Skeletal muscle tissue (tissue), 4 donors: ENCODE results near the gene IRF5. TPM values are rescaled to one million over a fixed set of nuclear protein-coding genes. Genes with fewer than 3 reads are reported as not detected.
A peak's percentile ranks its signal among the peaks of the same experiment; 100 is the strongest.

Source experiments
- H3K27ac ChIP-seq: one replicate; pipeline ENCODE4 v1.7.0; 2013; ENCODE audit warnings: mild to moderate bottlenecking, low read depth, low read length, inconsistent platforms
- H3K27me3 ChIP-seq, 3 donors: one replicate each; pipeline ENCODE4 v1.7.0; 2013; ENCODE audit warnings: low read length in 3 of 3; ENCODE audit not compliant: control insufficient read depth in 3 of 3, insufficient read depth in 3 of 3
- H3K36me3 ChIP-seq, 3 donors: one replicate each; pipeline ENCODE4 v1.7.0; 2013; ENCODE audit warnings: low read length in 3 of 3; ENCODE audit not compliant: control insufficient read depth in 3 of 3, insufficient read depth in 3 of 3
- H3K4me1 ChIP-seq, 3 donors: one replicate each; pipeline ENCODE4 v1.7.0; 2013; ENCODE audit warnings: low read length in 3 of 3, mild to moderate bottlenecking in 3 of 3; ENCODE audit not compliant: control insufficient read depth in 3 of 3, insufficient read depth in 3 of 3
- H3K4me3 ChIP-seq, 3 donors: one replicate each; pipeline ENCODE4 v1.7.0; 2013; ENCODE audit warnings: low read length in 3 of 3
- H3K9ac ChIP-seq, 3 donors: one replicate each; pipeline ENCODE4 v1.7.0; 2013; ENCODE audit warnings: low read length in 3 of 3, mild to moderate bottlenecking in 3 of 3, moderate library complexity in 2 of 3, low read depth in 1 of 3
- H3K9me3 ChIP-seq, 3 donors: one replicate each; pipeline ENCODE4 v1.7.0; 2013; ENCODE audit warnings: low read length in 3 of 3; ENCODE audit not compliant: control insufficient read depth in 3 of 3
- total RNA-seq: library from RNA; depleted of rRNA; stranded (reverse); fragments of >200 nt; gene quantifications from one replicate; pipeline ENCODE4 v1.2.3, GENCODE V29; 2014
- donor health status: Osteomylitis.

Gene IRF5
- total RNA-seq, 1 donor from 2014 or later, result 2.6 TPM

DNA sequence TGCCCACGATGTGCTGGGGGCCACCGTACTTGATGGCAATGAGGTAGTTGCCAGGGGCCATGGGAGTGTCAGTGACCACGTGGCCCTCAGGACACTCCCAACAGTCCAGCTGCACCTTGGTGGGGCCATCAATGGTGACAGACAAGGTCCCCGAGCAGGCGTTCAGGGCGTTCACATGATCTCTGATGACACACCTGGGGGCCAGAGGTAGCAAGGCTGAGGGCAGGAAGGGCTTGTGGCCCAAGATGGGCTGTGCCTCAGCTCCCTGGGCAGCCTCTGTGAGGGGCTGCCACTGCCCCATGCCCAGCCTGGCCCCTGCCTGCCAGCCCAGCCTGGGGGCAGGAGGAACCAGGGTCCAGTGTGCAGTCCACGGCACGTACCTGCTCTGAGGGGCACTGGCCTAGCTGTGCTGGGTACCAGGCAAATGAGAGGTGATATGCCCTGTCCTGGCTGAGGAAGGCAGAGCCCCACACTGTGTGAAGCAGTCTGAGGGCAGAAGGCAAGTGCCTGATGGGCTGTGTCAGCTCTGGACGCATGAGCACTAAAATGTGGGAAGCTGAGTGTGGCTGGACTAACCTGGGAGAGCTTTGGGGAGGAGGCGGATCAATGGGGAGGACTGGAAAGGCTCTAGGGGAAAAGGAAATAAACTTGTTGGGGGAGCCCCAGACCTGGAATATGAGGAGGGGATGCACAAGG lies 23.7 kb upstream of the IRF5 start:
- H3K27me3 ChIP-seq, result peaks cover 38 to 59% (median 55%) of the 10 kb centered on the region in 3 donors
- no peak overlapping the region for H3K4me3 ChIP-seq
- no peaks in the 10 kb centered on the region for H3K36me3 ChIP-seq
- H3K4me1 ChIP-seq, result peaks cover 0 to 6% (median 2%) of the 10 kb centered on the region in 3 donors
- H3K9ac ChIP-seq, result no peak overlapping the region
- H3K9me3 ChIP-seq, result no peaks in the 10 kb centered on the region
- H3K27ac ChIP-seq, result no peak overlapping the region

- H3K27ac ChIP-seq, result no peak overlapping the region
- H3K9me3 ChIP-seq, result no peaks in the 10 kb centered on the region
- H3K4me1 ChIP-seq, result peaks cover 0 to 6% (median 2%) of the 10 kb centered on the region in 3 donors
- no peak overlapping the region for H3K9ac ChIP-seq
- H3K27me3 ChIP-seq, result peaks cover 31 to 54% (median 49%) of the 10 kb centered on the region in 3 donors
- H3K4me3 ChIP-seq, result no peak overlapping the region
- H3K36me3 ChIP-seq, result no peaks in the 10 kb centered on the region
These were observed 23.1 kb upstream of the IRF5 start for GRCh38 chr7:128914566-128915151.

- no peaks in the 10 kb centered on the region for H3K36me3 ChIP-seq
- peak overlapping the region; percentile 36 to 45 (median 43) for H3K4me3 ChIP-seq
- peaks cover 25 to 47% (median 42%) of the 10 kb centered on the region in 3 donors for H3K27me3 ChIP-seq
- no peak overlapping the region for H3K27ac ChIP-seq
- no peaks in the 10 kb centered on the region for H3K9me3 ChIP-seq
- peaks cover 0 to 4% (median 2%) of the 10 kb centered on the region in 3 donors for H3K4me1 ChIP-seq
- H3K9ac ChIP-seq, result no peak overlapping the region
These were observed 22.4 kb upstream of the IRF5 start for GRCh38 chr7:128915271-128915819.

DNA sequence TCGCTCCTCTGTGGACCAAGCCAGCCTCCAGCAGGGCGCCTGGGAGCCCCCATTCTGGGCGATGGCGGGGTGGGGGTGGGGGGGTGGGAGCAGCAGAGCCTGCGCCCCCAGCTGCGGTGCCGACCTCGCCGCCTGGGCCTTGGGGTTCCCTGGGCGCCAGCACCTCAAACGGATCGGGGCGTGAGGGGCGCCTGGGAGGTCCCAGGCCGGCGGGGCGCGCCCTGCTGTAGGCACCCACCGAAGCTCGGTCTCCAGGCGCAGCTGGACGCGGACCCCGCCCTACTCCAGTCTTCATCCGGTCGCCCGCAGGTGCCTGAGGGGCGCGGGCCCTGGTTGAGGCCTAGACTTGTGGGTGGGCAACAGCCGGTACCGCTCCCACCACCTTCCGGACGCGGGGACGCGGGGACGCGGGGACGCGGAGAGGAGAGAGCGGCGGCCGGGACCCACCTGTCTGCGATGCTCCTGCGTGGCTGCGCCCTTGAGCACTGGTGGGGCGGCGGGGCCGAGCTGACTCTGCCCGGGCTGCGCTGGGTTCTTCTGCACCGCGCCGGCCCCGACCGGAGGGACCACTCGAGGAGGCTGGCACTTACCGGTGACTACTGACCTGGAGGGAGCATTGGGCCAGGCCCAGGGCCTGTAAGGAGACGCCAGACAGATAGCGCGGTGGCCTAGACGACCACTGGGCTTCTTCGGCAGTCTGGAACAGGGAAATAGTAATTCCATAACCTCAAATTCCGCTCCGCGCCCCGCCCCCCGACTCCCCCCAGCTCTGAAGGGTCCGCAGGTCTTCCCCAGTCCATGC lies 21.7 kb upstream of the IRF5 start:
- H3K27me3 ChIP-seq, result peaks cover 22 to 48% (median 35%) of the 10 kb centered on the region in 3 donors

DNA sequence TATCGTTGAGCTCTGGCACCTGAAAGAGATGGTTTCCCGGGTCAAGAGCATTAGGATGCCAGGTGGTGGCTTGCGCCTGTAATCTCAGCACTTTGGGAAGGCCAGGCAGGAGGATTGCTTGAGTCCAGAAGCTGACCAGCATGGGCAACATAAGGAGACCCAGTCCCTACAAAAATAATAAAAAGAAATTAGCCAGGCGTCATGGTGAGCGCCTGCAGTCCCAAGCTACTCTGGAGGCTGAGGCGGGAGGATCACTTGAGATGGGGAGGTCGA lies 21.1 kb upstream of the IRF5 start:
- peaks cover 22 to 46% (median 30%) of the 10 kb centered on the region in 3 donors for H3K27me3 ChIP-seq
- H3K4me3 ChIP-seq, result no peak overlapping the region
- H3K9ac ChIP-seq, result no peak overlapping the region
- H3K27ac ChIP-seq, result no peak overlapping the region
- no peaks in the 10 kb centered on the region for H3K9me3 ChIP-seq
- H3K4me1 ChIP-seq, result peaks cover 0 to 4% (median 2%) of the 10 kb centered on the region in 3 donors
- no peaks in the 10 kb centered on the region for H3K36me3 ChIP-seq

More for the DNA sequence above, 21.7 kb upstream of the IRF5 start:
- Histone ChIP-seq H3K27ac (no peak overlapping the region), H3K4me1 (peaks cover 0 to 4% (median 2%) of the 10 kb centered on the region in 3 donors), H3K36me3 (no peaks in the 10 kb centered on the region), H3K9ac (no peak overlapping the region), H3K9me3 (no peaks in the 10 kb centered on the region), H3K4me3 (peak overlapping the region; percentile 36 to 45 (median 43))

DNA sequence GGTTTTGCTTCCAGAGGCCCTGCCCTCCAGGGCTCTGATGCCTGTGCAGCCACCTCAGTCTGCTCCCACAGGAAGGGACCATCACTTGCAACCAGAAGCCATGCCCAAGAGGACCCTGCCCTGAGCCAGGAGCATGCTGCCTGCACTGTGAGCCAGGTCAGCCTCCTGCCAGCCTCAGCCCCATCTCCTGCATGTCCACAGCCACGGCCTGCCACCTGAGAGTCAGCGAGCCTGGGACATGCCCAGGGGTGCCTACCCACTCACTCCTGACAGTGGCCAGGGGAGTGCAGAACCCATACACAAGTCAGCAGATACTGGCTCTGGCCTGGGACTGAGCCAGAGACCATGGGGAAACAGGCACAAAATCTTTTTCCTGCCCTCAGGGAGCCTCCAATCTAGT lies 20.6 kb upstream of the IRF5 start:
- Histone ChIP-seq H3K36me3 (no peaks in the 10 kb centered on the region), H3K27me3 (peaks cover 19 to 45% (median 33%) of the 10 kb centered on the region in 3 donors), H3K9me3 (no peaks in the 10 kb centered on the region), H3K4me1 (peaks cover 0 to 4% (median 0%) of the 10 kb centered on the region in 3 donors), H3K9ac (no peak overlapping the region), H3K4me3 (no peak overlapping the region), H3K27ac (no peak overlapping the region)

- Histone ChIP-seq H3K36me3 (no peaks in the 10 kb centered on the region), H3K4me1 (peaks cover 0 to 4% (median 0%) of the 10 kb centered on the region in 3 donors), H3K27me3 (peaks cover 19 to 46% (median 37%) of the 10 kb centered on the region in 3 donors)
These were observed 19.6 kb upstream of the IRF5 start for GRCh38 chr7:128918016-128918665.

DNA sequence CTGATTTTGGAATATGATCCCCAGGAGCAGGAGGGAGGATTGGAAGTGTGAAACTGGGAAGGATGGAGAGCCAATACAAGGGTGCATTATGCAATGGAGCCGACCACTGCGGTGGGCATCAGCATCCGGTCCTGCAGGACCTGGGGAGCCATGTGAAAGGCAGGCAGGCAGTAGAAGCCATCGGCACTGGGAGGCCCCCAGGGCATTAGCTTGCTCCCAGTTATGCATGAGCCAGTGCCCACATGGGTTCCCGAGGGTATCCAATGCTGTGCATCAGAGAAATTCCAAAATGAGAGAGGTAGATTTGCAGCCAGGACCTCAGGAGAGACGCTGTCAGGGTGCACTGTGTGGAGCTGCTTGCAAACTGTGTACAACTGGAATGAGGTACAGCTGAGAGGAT lies 18.5 kb upstream of the IRF5 start:
- no peaks in the 10 kb centered on the region for H3K9me3 ChIP-seq
- H3K4me1 ChIP-seq, result peaks cover 0 to 4% (median 0%) of the 10 kb centered on the region in 3 donors
- H3K9ac ChIP-seq, result no peak overlapping the region
- H3K27me3 ChIP-seq, result peaks cover 16 to 41% (median 36%) of the 10 kb centered on the region in 3 donors
- H3K36me3 ChIP-seq, result no peaks in the 10 kb centered on the region
- no peak overlapping the region for H3K4me3 ChIP-seq
- H3K27ac ChIP-seq, result no peak overlapping the region

More at GRCh38 chr7:128918016-128918665, 19.6 kb upstream of the IRF5 start:
- Histone ChIP-seq H3K4me3 (no peak overlapping the region), H3K9ac (no peak overlapping the region), H3K27ac (no peak overlapping the region), H3K9me3 (no peaks in the 10 kb centered on the region)

DNA sequence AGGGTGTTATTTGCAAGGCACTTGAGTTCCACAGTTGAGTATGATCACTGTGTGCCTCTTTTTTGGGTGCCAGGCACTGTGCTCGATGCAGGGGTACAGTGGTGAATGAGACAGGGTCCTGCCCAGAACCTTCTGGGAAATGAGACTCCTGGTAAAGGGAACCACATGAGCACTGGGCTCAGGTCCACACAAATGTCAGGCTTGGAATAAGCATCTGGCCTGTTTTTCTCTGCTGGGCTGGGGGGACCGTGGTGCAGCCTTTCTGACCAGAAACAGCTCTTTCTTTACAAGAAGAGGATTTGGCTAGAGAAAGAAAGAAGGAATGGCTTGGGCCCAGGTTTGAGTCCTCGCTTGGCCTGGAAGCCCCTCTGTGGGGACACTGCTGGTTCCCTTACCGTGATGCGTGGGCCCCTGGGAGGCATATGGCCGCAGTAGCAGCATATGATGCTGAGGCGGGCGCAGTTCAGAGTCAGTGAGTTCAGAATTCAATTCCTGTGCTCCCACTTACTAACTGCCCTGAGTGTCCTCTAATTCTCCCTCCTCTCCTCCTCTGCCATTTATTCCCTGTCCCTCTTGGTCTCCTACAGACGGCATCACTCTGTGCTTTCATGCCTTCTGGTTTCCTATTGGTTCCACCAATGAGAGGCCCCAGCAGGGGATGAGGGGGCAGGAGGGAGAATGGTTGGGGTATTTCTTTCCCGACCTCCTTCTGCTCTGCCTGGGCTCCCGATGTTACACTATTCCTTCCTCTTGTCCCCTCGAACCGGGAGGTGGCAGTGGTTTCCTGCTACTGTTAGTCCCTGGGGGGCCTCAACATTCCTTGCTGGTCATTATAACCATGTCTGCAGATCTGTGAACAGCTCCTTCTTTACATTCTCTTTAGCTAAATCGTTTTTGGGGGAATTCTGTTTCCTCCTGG lies 17.6 kb upstream of the IRF5 start:
- no peak overlapping the region for H3K9ac ChIP-seq
- no peak overlapping the region for H3K27ac ChIP-seq
- H3K9me3 ChIP-seq, result no peaks in the 10 kb centered on the region
- H3K27me3 ChIP-seq, result peaks cover 10 to 34% (median 29%) of the 10 kb centered on the region in 3 donors
- H3K4me3 ChIP-seq, result no peak overlapping the region
- peaks cover 0 to 4% (median 0%) of the 10 kb centered on the region in 3 donors for H3K4me1 ChIP-seq
- H3K36me3 ChIP-seq, result no peaks in the 10 kb centered on the region
